ENCODE results near the gene NELFB. TPM values are rescaled to one million over a fixed set of nuclear protein-coding genes. Genes with fewer than 3 reads are reported as not detected.

The NELFB gene
- total RNA-seq, 1 experiment from 2014 or later, result 95.0 TPM

GRCh38 chr9:137232101-137232500 lies 23.0 kb upstream of the NELFB start:
- Mint-ChIP-seq H3K9me3 (no peaks in the 10 kb centered on the region), H3K27me3 (ENCODE audit: low read depth) (no peaks in the 10 kb centered on the region), H3K27ac (no peak overlapping the region), H3K4me3 (no peak overlapping the region), H3K36me3 (no peaks in the 10 kb centered on the region), H3K4me1 (peaks cover 13% of the 10 kb centered on the region)
- ATAC-seq (no peak), DNase-seq (ENCODE audit: low spot score) (no peak)
- TF ChIP-seq ZNF232 (CRISPR knock-in tag; IDR thresholded peaks at IDR 0.05) (no peak), JUN (CRISPR knock-in tag; IDR thresholded peaks at IDR 0.05) (no peak), ZNF425 (CRISPR knock-in tag; conservative IDR thresholded peaks at IDR 0.05) (no peak), CTCF (IDR thresholded peaks at IDR 0.05) (no peak), KAT7 (CRISPR knock-in tag; IDR thresholded peaks at IDR 0.05; ENCODE audit: borderline replicate concordance) (no peak), MYBL2 (CRISPR knock-in tag; IDR thresholded peaks at IDR 0.05) (no peak), ZNF263 (CRISPR knock-in tag; IDR thresholded peaks at IDR 0.05; ENCODE audit: low read depth) (no peak), NR1H2 (CRISPR knock-in tag; IDR thresholded peaks at IDR 0.05) (no peak), ZNF121 (CRISPR knock-in tag; IDR thresholded peaks at IDR 0.05) (no peak), PREB (CRISPR knock-in tag; IDR thresholded peaks at IDR 0.05; ENCODE audit: borderline replicate concordance) (no peak), TCF7 (CRISPR knock-in tag; IDR thresholded peaks at IDR 0.05; ENCODE audit: low read depth) (no peak), ETV6 (CRISPR knock-in tag; IDR thresholded peaks at IDR 0.05) (no peak), TP53 (CRISPR knock-in tag; IDR thresholded peaks at IDR 0.05) (no peak), NR2C2 (CRISPR knock-in tag; IDR thresholded peaks at IDR 0.05) (no peak), HMGA2 (CRISPR knock-in tag; IDR thresholded peaks at IDR 0.05) (no peak), TEAD1 (CRISPR knock-in tag; IDR thresholded peaks at IDR 0.05) (no peak)
- TF ChIP-seq, protein P1, sequence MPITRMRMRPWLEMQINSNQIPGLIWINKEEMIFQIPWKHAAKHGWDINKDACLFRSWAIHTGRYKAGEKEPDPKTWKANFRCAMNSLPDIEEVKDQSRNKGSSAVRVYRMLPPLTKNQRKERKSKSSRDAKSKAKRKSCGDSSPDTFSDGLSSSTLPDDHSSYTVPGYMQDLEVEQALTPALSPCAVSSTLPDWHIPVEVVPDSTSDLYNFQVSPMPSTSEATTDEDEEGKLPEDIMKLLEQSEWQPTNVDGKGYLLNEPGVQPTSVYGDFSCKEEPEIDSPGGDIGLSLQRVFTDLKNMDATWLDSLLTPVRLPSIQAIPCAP (CRISPR knock-in tag; IDR thresholded peaks at IDR 0.05), result no peak
- TF ChIP-seq, protein P2, sequence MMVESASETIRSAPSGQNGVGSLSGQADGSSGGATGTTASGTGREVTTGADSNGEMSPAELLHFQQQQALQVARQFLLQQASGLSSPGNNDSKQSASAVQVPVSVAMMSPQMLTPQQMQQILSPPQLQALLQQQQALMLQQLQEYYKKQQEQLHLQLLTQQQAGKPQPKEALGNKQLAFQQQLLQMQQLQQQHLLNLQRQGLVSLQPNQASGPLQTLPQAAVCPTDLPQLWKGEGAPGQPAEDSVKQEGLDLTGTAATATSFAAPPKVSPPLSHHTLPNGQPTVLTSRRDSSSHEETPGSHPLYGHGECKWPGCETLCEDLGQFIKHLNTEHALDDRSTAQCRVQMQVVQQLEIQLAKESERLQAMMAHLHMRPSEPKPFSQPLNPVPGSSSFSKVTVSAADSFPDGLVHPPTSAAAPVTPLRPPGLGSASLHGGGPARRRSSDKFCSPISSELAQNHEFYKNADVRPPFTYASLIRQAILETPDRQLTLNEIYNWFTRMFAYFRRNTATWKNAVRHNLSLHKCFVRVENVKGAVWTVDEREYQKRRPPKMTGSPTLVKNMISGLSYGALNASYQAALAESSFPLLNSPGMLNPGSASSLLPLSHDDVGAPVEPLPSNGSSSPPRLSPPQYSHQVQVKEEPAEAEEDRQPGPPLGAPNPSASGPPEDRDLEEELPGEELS (CRISPR knock-in tag; IDR thresholded peaks at IDR 0.05), result no peak
- TF ChIP-seq, protein P3, sequence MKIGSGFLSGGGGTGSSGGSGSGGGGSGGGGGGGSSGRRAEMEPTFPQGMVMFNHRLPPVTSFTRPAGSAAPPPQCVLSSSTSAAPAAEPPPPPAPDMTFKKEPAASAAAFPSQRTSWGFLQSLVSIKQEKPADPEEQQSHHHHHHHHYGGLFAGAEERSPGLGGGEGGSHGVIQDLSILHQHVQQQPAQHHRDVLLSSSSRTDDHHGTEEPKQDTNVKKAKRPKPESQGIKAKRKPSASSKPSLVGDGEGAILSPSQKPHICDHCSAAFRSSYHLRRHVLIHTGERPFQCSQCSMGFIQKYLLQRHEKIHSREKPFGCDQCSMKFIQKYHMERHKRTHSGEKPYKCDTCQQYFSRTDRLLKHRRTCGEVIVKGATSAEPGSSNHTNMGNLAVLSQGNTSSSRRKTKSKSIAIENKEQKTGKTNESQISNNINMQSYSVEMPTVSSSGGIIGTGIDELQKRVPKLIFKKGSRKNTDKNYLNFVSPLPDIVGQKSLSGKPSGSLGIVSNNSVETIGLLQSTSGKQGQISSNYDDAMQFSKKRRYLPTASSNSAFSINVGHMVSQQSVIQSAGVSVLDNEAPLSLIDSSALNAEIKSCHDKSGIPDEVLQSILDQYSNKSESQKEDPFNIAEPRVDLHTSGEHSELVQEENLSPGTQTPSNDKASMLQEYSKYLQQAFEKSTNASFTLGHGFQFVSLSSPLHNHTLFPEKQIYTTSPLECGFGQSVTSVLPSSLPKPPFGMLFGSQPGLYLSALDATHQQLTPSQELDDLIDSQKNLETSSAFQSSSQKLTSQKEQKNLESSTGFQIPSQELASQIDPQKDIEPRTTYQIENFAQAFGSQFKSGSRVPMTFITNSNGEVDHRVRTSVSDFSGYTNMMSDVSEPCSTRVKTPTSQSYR (CRISPR knock-in tag; IDR thresholded peaks at IDR 0.05), result no peak
- TF ChIP-seq, protein P4, sequence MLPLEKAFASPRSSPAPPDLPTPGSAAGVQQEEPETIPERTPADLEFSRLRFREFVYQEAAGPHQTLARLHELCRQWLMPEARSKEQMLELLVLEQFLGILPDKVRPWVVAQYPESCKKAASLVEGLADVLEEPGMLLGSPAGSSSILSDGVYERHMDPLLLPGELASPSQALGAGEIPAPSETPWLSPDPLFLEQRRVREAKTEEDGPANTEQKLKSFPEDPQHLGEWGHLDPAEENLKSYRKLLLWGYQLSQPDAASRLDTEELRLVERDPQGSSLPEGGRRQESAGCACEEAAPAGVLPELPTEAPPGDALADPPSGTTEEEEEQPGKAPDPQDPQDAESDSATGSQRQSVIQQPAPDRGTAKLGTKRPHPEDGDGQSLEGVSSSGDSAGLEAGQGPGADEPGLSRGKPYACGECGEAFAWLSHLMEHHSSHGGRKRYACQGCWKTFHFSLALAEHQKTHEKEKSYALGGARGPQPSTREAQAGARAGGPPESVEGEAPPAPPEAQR (CRISPR knock-in tag; IDR thresholded peaks at IDR 0.05), result no peak
- POLR2A ChIA-PET, result no interaction called here
- CTCF ChIA-PET, result interaction anchor here (1.2 kb wide), 1 partner anchor 186 kb away, joined by 4 read pairs; the partner anchor contains the start of gene NPDC1

Data from WTC11 (cell line).